SJCRH30 (cell line): ENCODE measurements around the gene HMG20B. TPM values are rescaled to one million over a fixed set of nuclear protein-coding genes. Genes with fewer than 3 reads are reported as not detected.
"Not testable (repeated sequence)": the region's sequence is repeated elsewhere in the genome, so short reads cannot be mapped to it uniquely, and the experiment has no call there.

ENCODE experiments used
- DNase-seq, 2 experiments: peaks; one replicate each; pipeline ENCODE4 v3.0.0-alpha.2; 2015 to 2020
- H3K27ac ChIP-seq: fragments of 250-450 bp; sonication (Bioruptor Pico); 2 replicates; pipeline ENCODE4 v1.5.1; 2020; ENCODE audit warnings: mild to moderate bottlenecking, moderate library complexity
- H3K27me3 ChIP-seq: fragments of 250-450 bp; sonication (Bioruptor Pico); 2 replicates; pipeline ENCODE4 v1.5.1; 2020; ENCODE audit warnings: mild to moderate bottlenecking, moderate library complexity
- H3K36me3 ChIP-seq: fragments of 250-450 bp; sonication (Bioruptor Pico); 2 replicates; pipeline ENCODE4 v1.5.1; 2020; ENCODE audit warnings: mild to moderate bottlenecking, moderate library complexity
- H3K4me1 ChIP-seq: fragments of 250-450 bp; sonication (Bioruptor Pico); 2 replicates; pipeline ENCODE4 v1.5.1; 2020; ENCODE audit warnings: mild to moderate bottlenecking, moderate library complexity
- H3K4me3 ChIP-seq: fragments of 250-450 bp; sonication (Bioruptor Pico); 2 replicates; pipeline ENCODE4 v1.5.1; 2020; ENCODE audit warnings: mild to moderate bottlenecking, moderate library complexity
- H3K9me3 ChIP-seq: fragments of 250-450 bp; sonication (Bioruptor Pico); replicated peaks from 2 replicates; pipeline ENCODE4 v1.5.1; 2020; ENCODE audit warnings: mild to moderate bottlenecking, moderate library complexity
- total RNA-seq: library from RNA; depleted of rRNA; stranded (reverse); fragments of >200 nt; shearing (Covaris generic); gene quantifications from 2 replicates; pipeline ENCODE4 v1.2.3, GENCODE V29; 2014; rRNA removed

Gene HMG20B
- total RNA-seq = 45.0 and 48.0 TPM in 2 replicates

DNA sequence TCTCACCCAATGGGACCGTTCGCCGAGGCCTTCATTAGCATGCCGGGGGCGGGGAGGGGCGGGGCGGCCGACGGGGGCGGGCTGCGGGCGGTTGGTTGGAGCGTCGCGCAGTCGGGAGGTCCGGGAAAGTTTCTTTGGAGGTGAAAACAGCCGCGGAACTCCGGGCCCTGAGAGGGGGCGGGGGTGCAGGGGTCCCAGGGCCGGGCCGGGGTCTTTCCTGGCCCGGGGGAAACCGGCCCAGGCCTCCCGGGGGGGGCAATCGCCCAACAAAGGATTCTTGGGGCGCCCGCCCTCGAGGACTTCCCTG, at the start of gene HMG20B:
Gene HMG20B (plus strand): TSS at position 90 of the 307 bp plus-strand sequence. CDS start 366 bp downstream, outside the sequence.
- Histone ChIP-seq H3K4me1 (peaks cover 23% of the 10 kb centered on the region), H3K27me3 (no peaks in the 10 kb centered on the region), H3K4me3 (peak within 1 kb of the TSS; percentile 100), H3K36me3 (peaks cover 19% of the 10 kb centered on the region), H3K27ac (peak within 1 kb of the TSS; percentile 78), H3K9me3 (no peaks in the 10 kb centered on the region)
- DNase-seq = no peak

DNA sequence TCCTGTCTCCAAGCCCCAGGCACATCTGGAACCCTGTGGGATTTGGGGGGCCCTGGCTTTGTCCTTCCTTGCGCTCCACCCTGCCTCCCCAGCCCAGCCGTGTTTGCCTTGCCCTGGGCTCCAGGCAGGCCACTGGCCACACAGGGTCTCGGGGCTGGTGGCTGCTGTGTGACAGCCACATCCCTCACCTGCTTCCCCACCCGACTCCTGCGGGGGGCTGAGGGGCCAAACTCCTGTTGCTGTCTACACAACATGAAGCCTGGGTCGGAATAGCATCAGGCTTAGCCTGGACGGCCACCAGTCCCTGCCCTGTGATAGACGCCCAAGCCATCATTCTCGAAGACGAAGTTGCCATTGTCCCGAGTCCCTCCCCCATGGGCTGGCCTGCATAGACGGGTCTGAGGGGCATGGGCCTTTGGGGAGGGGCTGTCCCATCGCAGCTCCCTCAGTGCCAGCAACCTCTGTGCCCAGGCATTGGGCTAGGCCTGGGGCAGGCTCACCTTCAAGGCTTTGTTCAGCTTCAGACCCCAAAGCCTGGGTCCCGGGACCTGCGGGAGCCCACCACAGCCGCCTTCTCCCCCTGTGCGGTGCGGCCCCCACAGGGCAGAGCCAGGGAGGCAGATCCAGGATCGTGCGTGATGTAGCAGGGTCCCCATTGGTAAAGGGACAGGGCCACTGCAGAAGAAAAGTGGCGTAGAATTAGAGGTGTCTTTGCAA, 49.2 kb upstream of the HMG20B start:
- peaks cover 22% of the 10 kb centered on the region for H3K36me3 ChIP-seq
- H3K27ac ChIP-seq = no peak overlapping the region
- no peaks in the 10 kb centered on the region for H3K9me3 ChIP-seq
- no peaks in the 10 kb centered on the region for H3K27me3 ChIP-seq
- no peaks in the 10 kb centered on the region for H3K4me1 ChIP-seq
- no peak for DNase-seq
- no peak overlapping the region for H3K4me3 ChIP-seq

DNA sequence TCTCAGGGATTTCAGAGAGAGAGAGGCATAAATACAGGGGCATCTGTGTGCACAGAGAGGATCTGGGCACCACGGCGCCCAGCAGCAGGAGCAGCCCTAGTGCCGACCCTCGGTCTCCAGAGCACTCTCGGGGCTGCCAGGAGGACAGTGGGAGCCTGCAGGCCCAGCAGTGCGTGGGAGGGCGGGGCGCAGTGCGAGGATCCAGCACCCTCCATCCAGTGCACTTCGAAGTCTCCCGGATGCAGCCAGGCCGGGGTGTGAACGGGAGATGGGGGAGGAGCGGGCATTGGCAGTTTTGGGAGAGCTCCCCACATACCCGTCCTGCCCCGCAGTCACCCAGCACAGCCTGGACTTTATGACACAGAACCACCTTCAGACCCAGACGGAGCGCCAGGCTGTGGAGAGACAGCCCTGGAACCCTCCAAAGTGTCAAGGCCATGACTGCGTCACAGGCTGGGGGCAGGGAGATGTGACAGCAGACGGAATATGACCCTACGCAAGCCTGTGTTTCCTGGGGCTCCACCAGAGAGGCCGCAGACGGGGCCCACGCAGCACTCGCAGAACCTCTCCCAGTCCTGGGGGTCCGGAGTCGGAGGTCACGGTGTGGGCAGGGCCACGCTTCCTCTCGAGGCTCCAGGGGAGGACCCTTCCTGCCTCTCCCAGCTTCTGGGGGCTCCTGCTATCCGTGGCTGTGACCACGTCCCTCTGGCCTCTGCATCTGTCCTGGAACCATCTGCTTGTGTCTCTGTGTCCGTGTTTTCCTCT, 48.5 kb upstream of the HMG20B start:
- Histone ChIP-seq H3K27me3 (no peaks in the 10 kb centered on the region), H3K27ac (no peak overlapping the region), H3K4me1 (no peaks in the 10 kb centered on the region), H3K4me3 (no peak overlapping the region), H3K9me3 (no peaks in the 10 kb centered on the region), H3K36me3 (peaks cover 22% of the 10 kb centered on the region)
- DNase-seq = no peak

DNA sequence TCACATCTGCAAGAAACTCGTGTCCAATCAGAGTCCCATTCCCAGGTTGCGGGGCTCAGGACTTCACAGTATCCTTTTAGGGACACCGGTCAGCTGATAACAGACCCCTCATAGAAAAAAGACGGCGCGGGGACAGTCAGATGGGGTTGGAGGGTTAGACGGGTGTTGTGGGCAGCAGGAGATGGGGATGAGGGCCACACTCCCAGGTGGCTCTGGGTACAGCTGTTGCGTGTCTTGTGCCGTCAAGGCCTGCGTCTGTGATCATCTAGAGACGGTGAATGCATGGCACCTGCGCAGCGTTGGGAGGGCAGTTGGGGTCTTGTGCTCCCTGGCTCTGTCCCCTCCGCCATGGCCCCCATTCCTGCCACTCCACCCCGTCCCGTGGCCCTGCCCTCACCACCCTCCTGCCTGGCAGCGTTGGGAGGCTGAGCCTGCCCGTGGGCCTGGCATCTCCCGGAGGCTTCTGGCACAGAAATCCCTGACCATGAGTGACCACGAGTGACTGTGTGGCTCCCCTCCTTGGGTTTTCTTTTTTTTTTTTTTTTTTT, 47.8 kb upstream of the HMG20B start:
- H3K27me3 ChIP-seq = no peaks in the 10 kb centered on the region
- no peak for DNase-seq
- no peak overlapping the region for H3K4me3 ChIP-seq
- H3K9me3 ChIP-seq = no peaks in the 10 kb centered on the region
- H3K36me3 ChIP-seq = peaks cover 22% of the 10 kb centered on the region
- H3K27ac ChIP-seq = no peak overlapping the region
- H3K4me1 ChIP-seq = no peaks in the 10 kb centered on the region

- H3K36me3 ChIP-seq = peaks cover 24% of the 10 kb centered on the region
- no peak for DNase-seq
- H3K9me3 ChIP-seq = no peaks in the 10 kb centered on the region
- no peaks in the 10 kb centered on the region for H3K4me1 ChIP-seq
- no peaks in the 10 kb centered on the region for H3K27me3 ChIP-seq
- H3K4me3 ChIP-seq = no peak overlapping the region
- H3K27ac ChIP-seq = no peak overlapping the region
Observed at GRCh38 chr19:3526507-3527237, 46.1 kb upstream of the HMG20B start.

DNA sequence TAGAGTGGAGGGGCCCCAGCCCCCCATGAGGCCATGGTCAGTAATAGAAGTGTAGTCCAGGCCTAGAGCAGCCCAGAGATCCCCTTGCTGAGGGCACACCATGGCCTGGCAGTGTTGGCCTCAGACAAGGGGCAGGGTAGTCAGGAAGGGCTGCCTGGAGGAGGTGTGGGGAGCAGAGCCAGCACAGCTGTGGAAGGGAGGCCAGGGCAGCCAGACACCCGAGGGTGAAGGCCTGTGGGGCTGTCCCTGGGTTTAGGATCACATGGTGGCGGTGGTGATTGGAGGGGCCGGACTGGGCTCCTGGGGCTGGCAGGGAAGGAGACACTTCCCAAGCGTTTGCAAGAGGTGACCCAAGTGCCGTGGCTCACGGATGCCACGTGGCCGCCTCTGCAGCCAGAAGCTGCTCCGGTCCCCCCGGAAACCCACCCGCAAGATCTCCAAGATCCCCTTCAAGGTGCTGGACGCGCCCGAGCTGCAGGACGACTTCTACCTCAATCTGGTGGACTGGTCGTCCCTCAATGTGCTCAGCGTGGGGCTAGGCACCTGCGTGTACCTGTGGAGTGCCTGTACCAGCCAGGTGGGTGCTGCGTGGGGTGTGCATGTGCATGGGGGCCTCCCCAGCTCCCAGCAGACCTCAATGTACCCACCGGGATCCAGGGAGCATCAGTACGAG, 45.4 kb upstream of the HMG20B start:
- Histone ChIP-seq H3K4me3 (no peak overlapping the region), H3K9me3 (no peaks in the 10 kb centered on the region), H3K36me3 (peaks cover 27% of the 10 kb centered on the region), H3K4me1 (no peaks in the 10 kb centered on the region), H3K27me3 (no peaks in the 10 kb centered on the region), H3K27ac (no peak overlapping the region)
- DNase-seq = no peak

DNA sequence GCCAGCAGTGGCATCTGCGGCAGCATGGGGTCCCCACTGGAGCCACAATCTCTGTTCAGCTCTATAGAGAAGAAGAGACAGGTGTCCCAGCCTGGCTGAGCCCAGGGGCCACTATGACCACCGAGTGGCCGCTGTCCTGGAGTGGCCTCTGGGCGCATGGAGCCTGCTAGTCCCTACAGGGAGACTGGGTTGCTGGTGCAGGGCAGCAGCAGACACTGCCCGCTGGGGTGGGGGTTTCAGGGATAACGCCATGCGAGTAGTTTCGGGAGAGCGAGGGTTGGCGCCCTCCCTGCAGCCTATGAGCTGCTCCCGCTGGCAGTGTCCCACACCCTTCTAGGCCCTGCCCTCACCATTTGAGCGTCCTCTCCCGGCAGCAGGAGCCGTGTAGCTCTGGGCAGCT, 44.7 kb upstream of the HMG20B start:
- no peak overlapping the region for H3K27ac ChIP-seq
- H3K27me3 ChIP-seq = no peaks in the 10 kb centered on the region
- peaks cover 30% of the 10 kb centered on the region for H3K36me3 ChIP-seq
- no peaks in the 10 kb centered on the region for H3K9me3 ChIP-seq
- H3K4me1 ChIP-seq = no peaks in the 10 kb centered on the region
- H3K4me3 ChIP-seq = no peak overlapping the region
- no peak for DNase-seq

GRCh38 chr19:3528539-3529211, 44.1 kb upstream of the HMG20B start:
- H3K4me3 ChIP-seq = no peak overlapping the region
- H3K9me3 ChIP-seq = no peaks in the 10 kb centered on the region
- no peak for DNase-seq
- no peak overlapping the region for H3K27ac ChIP-seq
- no peaks in the 10 kb centered on the region for H3K27me3 ChIP-seq
- H3K36me3 ChIP-seq = peaks cover 33% of the 10 kb centered on the region
- no peaks in the 10 kb centered on the region for H3K4me1 ChIP-seq

DNA sequence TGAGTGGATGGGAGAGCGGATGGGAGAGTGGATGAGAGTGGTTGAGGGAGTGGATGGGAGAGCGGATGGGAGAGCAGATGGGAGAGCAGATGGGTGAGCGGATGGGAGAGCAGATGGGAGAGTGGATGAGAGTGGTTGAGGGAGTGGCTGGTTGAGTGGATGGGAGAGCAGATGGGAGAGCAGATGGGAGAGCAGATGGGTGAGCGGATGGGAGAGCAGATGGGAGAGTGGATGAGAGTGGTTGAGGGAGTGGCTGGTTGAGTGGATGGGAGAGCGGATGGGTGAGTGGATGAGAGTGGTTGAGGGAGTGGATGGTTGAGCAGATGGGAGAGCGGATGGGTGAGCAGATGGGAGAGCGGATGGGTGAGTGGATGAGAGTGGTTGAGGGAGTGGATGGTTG, 43.4 kb upstream of the HMG20B start:
- DNase-seq, H3K9me3 ChIP-seq, H3K27ac ChIP-seq, H3K27me3 ChIP-seq, H3K4me1 ChIP-seq, H3K4me3 ChIP-seq: not testable (repeated sequence)
- peaks cover 33% of the 10 kb centered on the region for H3K36me3 ChIP-seq

DNA sequence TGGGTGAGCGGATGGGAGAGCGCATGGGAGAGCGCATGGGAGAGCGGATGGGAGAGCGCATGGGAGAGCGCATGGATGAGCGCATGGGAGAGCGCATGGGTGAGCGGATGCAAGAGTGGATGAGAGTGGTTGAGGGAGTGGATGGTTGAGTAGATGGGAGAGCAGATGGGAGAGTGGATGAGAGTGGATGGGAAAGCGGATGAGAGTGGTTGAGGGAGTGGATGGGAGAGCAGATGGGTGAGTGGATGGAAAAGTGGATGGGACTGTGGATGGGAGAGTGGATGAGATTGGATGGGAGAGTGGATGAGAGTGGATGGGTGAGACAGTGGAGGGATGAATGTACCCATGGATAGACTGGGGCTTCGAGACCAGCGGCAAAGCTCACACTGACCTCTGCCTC, 42.4 kb upstream of the HMG20B start:
- DNase-seq = no peak
- Histone ChIP-seq H3K27me3 (no peaks in the 10 kb centered on the region), H3K9me3 (no peaks in the 10 kb centered on the region), H3K27ac (no peak overlapping the region), H3K4me1 (no peaks in the 10 kb centered on the region), H3K36me3 (peaks cover 35% of the 10 kb centered on the region), H3K4me3 (no peak overlapping the region)

GRCh38 chr19:3531716-3532115, 41.0 kb upstream of the HMG20B start:
- Histone ChIP-seq H3K27ac (no peak overlapping the region), H3K9me3 (no peaks in the 10 kb centered on the region), H3K36me3 (peaks cover 33% of the 10 kb centered on the region), H3K4me3 (no peak overlapping the region), H3K4me1 (no peaks in the 10 kb centered on the region), H3K27me3 (no peaks in the 10 kb centered on the region)
- no peak for DNase-seq

DNA sequence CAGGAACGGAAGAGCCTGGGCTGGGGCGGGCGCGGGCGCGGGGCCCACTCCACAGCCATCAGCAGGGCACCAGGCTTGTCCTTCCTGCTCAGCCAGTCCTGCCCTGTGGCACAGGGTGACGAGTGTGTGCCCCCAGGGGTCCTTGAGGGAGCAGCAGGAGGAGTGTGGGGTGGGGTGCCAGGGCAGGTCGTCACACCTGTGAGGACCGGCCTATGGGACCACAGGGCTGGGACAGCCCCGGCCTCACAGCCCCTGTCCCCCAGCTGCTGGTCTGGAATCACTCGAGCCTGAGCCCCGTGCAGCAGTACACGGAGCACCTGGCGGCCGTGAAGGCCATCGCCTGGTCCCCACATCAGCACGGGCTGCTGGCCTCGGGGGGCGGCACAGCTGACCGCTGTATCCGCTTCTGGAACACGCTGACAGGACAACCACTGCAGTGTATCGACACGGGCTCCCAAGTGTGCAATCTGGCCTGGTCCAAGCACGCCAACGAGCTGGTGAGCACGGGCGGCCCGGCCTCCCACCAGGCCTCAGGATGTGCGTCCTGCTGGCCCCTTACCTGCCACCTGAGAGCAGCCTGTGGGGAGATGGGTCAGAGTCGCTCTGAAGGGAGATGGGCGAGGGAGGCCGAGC, 40.5 kb upstream of the HMG20B start:
- no peaks in the 10 kb centered on the region for H3K4me1 ChIP-seq
- H3K27me3 ChIP-seq = no peaks in the 10 kb centered on the region
- H3K27ac ChIP-seq = no peak overlapping the region
- H3K36me3 ChIP-seq = peaks cover 28% of the 10 kb centered on the region
- no peak for DNase-seq
- H3K9me3 ChIP-seq = no peaks in the 10 kb centered on the region
- no peak overlapping the region for H3K4me3 ChIP-seq

DNA sequence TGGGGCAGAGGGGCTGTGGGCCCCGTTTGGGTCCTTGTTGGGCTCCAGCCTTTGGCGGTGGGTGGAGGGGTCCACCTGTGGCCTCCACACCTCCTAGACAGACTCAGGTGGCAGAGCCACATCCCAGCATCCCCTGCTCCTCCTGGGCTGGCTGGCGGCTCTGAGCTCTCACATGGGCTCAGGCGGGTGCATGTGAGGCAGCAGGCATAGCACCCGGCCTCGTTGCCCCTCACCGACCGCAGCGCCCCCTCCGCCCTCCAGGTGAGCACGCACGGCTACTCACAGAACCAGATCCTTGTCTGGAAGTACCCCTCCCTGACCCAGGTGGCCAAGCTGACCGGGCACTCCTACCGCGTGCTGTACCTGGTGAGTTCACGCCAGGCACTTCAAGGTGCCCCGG, 39.7 kb upstream of the HMG20B start:
- peaks cover 25% of the 10 kb centered on the region; the same call in 1 of the 2 replicates for H3K36me3 ChIP-seq
- H3K27ac ChIP-seq = no peak overlapping the region
- H3K4me1 ChIP-seq = no peaks in the 10 kb centered on the region
- no peak overlapping the region for H3K4me3 ChIP-seq
- no peak for DNase-seq
- H3K9me3 ChIP-seq = no peaks in the 10 kb centered on the region
- no peaks in the 10 kb centered on the region for H3K27me3 ChIP-seq
